ENCODE measurements around the gene KSR1. TPM values are rescaled to one million over a fixed set of nuclear protein-coding genes. Genes with fewer than 3 reads are reported as not detected.

KSR1 gene
- total RNA-seq, 1 experiment from 2014 or later = 4.5 TPM

GRCh38 chr17:27413315-27413714 lies 42.9 kb upstream of the KSR1 start:
- TF ChIP-seq CTCF (IDR thresholded peaks at IDR 0.05; ENCODE audit: unreplicated experiment) = no peak
- Mint-ChIP-seq H3K4me1 (ENCODE audit: low read depth, unreplicated experiment) (no peaks in the 10 kb centered on the region), H3K27me3 (ENCODE audit: unreplicated experiment) (peaks cover 15% of the 10 kb centered on the region), H3K4me3 (ENCODE audit: low read depth, unreplicated experiment) (no peak overlapping the region), H3K27ac (ENCODE audit: unreplicated experiment) (no peak overlapping the region), H3K36me3 (ENCODE audit: insufficient read depth, unreplicated experiment) (no peaks in the 10 kb centered on the region), H3K9me3 (ENCODE audit: low read depth, unreplicated experiment) (no peaks in the 10 kb centered on the region)
- intact Hi-C loops (cut with micrococcal nuclease; ENCODE audit: unreplicated experiment) = no loop called here
- CTCF ChIA-PET = interaction anchor here (0.6 kb wide), 1 partner anchor 325 kb away, joined by 3 read pairs; no protein-coding TSS in a partner anchor
- DNase-seq = no peak
- BruUV-seq (replicated peaks) = no TSS peak

GRCh38 chr17:27413792-27414191 lies 42.5 kb upstream of the KSR1 start:
- no TSS peak for BruUV-seq (replicated peaks)
- Mint-ChIP-seq H3K4me3 (ENCODE audit: low read depth, unreplicated experiment) (no peak overlapping the region), H3K27ac (ENCODE audit: unreplicated experiment) (no peak overlapping the region), H3K4me1 (ENCODE audit: low read depth, unreplicated experiment) (no peaks in the 10 kb centered on the region), H3K9me3 (ENCODE audit: low read depth, unreplicated experiment) (no peaks in the 10 kb centered on the region), H3K27me3 (ENCODE audit: unreplicated experiment) (peaks cover 10% of the 10 kb centered on the region), H3K36me3 (ENCODE audit: insufficient read depth, unreplicated experiment) (no peaks in the 10 kb centered on the region)
- intact Hi-C loops (cut with micrococcal nuclease; ENCODE audit: unreplicated experiment) = no loop called here
- CTCF ChIA-PET = no interaction called here
- TF ChIP-seq CTCF (IDR thresholded peaks at IDR 0.05; ENCODE audit: unreplicated experiment) = no peak
- no peak for DNase-seq

- H3K4me1 Mint-ChIP-seq (ENCODE audit: low read depth, unreplicated experiment) = no peaks in the 10 kb centered on the region
- intact Hi-C loops (cut with micrococcal nuclease; ENCODE audit: unreplicated experiment) = no loop called here
- DNase-seq = no peak
- CTCF ChIA-PET = no interaction called here
- H3K27me3 Mint-ChIP-seq (ENCODE audit: unreplicated experiment) = peaks cover 5% of the 10 kb centered on the region
- no peaks in the 10 kb centered on the region for H3K36me3 Mint-ChIP-seq (ENCODE audit: insufficient read depth, unreplicated experiment)
- no peak overlapping the region for H3K4me3 Mint-ChIP-seq (ENCODE audit: low read depth, unreplicated experiment)
- no peak overlapping the region for H3K27ac Mint-ChIP-seq (ENCODE audit: unreplicated experiment)
- H3K9me3 Mint-ChIP-seq (ENCODE audit: low read depth, unreplicated experiment) = no peaks in the 10 kb centered on the region
- TF ChIP-seq CTCF (IDR thresholded peaks at IDR 0.05; ENCODE audit: unreplicated experiment) = no peak
- BruUV-seq (replicated peaks) = no TSS peak
These were observed 42.0 kb upstream of the KSR1 start for GRCh38 chr17:27414271-27414670.

- TF ChIP-seq CTCF (IDR thresholded peaks at IDR 0.05; ENCODE audit: unreplicated experiment) = no peak
These were observed 41.6 kb upstream of the KSR1 start for GRCh38 chr17:27414694-27415093.

More at GRCh38 chr17:27414694-27415093, 41.6 kb upstream of the KSR1 start:
- intact Hi-C loops (cut with micrococcal nuclease; ENCODE audit: unreplicated experiment) = no loop called here
- Mint-ChIP-seq H3K4me3 (ENCODE audit: low read depth, unreplicated experiment) (no peak overlapping the region), H3K36me3 (ENCODE audit: insufficient read depth, unreplicated experiment) (no peaks in the 10 kb centered on the region), H3K4me1 (ENCODE audit: low read depth, unreplicated experiment) (no peaks in the 10 kb centered on the region), H3K27ac (ENCODE audit: unreplicated experiment) (no peak overlapping the region), H3K27me3 (ENCODE audit: unreplicated experiment) (peaks cover under 1% of the 10 kb centered on the region), H3K9me3 (ENCODE audit: low read depth, unreplicated experiment) (no peaks in the 10 kb centered on the region)
- CTCF ChIA-PET = no interaction called here
- no peak for DNase-seq
- BruUV-seq (replicated peaks) = no TSS peak
